Mucosa of descending colon (tissue), 3 donors: Measurements from ENCODE around the gene ALPK3. TPM values are rescaled to one million over a fixed set of nuclear protein-coding genes. Genes with fewer than 3 reads are reported as not detected.

Source experiments
- ATAC-seq: fragments of 200-7000 bp; cut with Tn5 transposase; one replicate; pipeline ENCODE4 v1.9.1; 2020; ENCODE audit warnings: mild to moderate bottlenecking, moderate library complexity
- DNase-seq, 3 donors: peaks; one replicate each; pipeline ENCODE4 v3.0.0-alpha.2; 2020
- H3K36me3 ChIP-seq: fragments of 200-600 bp; one replicate; pipeline ENCODE4 v1.8.0; 2021; ENCODE audit warnings: low read depth, mild to moderate bottlenecking
- H3K4me1 ChIP-seq: fragments of 200-600 bp; one replicate; pipeline ENCODE4 v1.8.0; 2021; ENCODE audit warnings: low read depth, mild to moderate bottlenecking
- H3K4me3 ChIP-seq: fragments of 200-600 bp; one replicate; pipeline ENCODE4 v1.8.0; 2021; ENCODE audit warnings: mild to moderate bottlenecking
- H3K9me3 ChIP-seq: fragments of 200-600 bp; one replicate; pipeline ENCODE4 v1.8.0; 2021; ENCODE audit warnings: mild to moderate bottlenecking
- intact Hi-C, 2 donors: fragments of 100-400 bp; cut with DNase I in 1 of 2; cut with micrococcal nuclease in 1 of 2; formaldehyde crosslinking; loops; one replicate each; pipeline versions ENCODE4 v1.11.0 to v1.11.1; 2022; cut with DNase I, micrococcal nuclease
- total RNA-seq, 3 donors: library from RNA; stranded (reverse); fragmentation: NEBNext Ultra II Directional in 2 of 3; extraction: Animal tissue kit (Norgen Biotek cat#: 25700) in 2 of 3; gene quantifications; one replicate each; pipeline versions ENCODE4 v1.2.1 to v1.2.4, GENCODE V29; 2021 to 2023
- TF ChIP-seq, protein P1 (sequence below): fragments of 200-600 bp; IDR thresholded peaks from one replicate; pipeline ENCODE4 v1.8.0; 2022; ENCODE audit warnings: antibody characterized with exemption, mild to moderate bottlenecking
- donor health status: DM: no; HTN: no; CAD: no; lungs with moderate emphysema.
- donor health status: DM: no; HTN: no; CAD: no.
- donor health status: DM: no; HTN: yes; CAD: no.

Gene ALPK3
- total RNA-seq, 3 donors from 2014 or later, result 1.3 to 15.3 (median 1.9) TPM

GRCh38 chr15:84785053-84785452 lies 32.1 kb upstream of the ALPK3 start:
- H3K4me3 ChIP-seq, result no peak overlapping the region
- H3K4me1 ChIP-seq, result no peaks in the 10 kb centered on the region
- intact Hi-C loops, result no loop called here
- peaks cover 9% of the 10 kb centered on the region for H3K36me3 ChIP-seq
- TF ChIP-seq, protein P1, sequence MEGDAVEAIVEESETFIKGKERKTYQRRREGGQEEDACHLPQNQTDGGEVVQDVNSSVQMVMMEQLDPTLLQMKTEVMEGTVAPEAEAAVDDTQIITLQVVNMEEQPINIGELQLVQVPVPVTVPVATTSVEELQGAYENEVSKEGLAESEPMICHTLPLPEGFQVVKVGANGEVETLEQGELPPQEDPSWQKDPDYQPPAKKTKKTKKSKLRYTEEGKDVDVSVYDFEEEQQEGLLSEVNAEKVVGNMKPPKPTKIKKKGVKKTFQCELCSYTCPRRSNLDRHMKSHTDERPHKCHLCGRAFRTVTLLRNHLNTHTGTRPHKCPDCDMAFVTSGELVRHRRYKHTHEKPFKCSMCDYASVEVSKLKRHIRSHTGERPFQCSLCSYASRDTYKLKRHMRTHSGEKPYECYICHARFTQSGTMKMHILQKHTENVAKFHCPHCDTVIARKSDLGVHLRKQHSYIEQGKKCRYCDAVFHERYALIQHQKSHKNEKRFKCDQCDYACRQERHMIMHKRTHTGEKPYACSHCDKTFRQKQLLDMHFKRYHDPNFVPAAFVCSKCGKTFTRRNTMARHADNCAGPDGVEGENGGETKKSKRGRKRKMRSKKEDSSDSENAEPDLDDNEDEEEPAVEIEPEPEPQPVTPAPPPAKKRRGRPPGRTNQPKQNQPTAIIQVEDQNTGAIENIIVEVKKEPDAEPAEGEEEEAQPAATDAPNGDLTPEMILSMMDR, result no peak
- no peak for DNase-seq
- H3K9me3 ChIP-seq, result no peaks in the 10 kb centered on the region
- ATAC-seq, result no peak

- H3K36me3 ChIP-seq, result peaks cover 9% of the 10 kb centered on the region
- ATAC-seq, result no peak
- intact Hi-C loops, result no loop called here
- H3K9me3 ChIP-seq, result no peaks in the 10 kb centered on the region
- H3K4me1 ChIP-seq, result no peaks in the 10 kb centered on the region
- TF ChIP-seq, protein P1, result no peak
- DNase-seq, result no peak
- H3K4me3 ChIP-seq, result no peak overlapping the region
These were observed 28.7 kb upstream of the ALPK3 start for GRCh38 chr15:84788500-84788899.

DNA sequence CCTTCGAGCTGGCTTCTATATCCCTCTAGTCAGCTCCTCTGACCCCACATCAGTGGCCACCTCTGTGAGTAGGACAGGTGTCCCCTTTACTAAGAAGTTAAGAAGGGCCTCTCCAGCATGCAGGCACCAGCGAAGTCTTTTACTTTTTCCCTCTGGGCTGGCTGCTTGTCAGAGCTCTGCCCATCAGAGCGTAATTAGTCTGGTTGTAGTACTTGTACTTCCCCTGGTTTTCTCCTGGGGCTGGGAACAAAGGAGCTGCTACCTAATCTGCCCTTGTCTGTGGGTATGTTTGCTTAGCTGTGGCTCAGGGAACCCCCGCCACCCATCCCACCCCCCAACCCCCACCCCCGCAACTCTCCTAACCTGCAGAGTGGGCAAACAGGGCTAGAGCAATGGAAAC lies 27.4 kb upstream of the ALPK3 start:
- DNase-seq (no peak), ATAC-seq (no peak)
- no peaks in the 10 kb centered on the region for H3K4me1 ChIP-seq
- TF ChIP-seq, protein P1, result no peak
- H3K9me3 ChIP-seq, result no peaks in the 10 kb centered on the region
- no peak overlapping the region for H3K4me3 ChIP-seq
- intact Hi-C loops, result no loop called here
- no peaks in the 10 kb centered on the region for H3K36me3 ChIP-seq

- ATAC-seq (no peak), DNase-seq (no peak)
- no peaks in the 10 kb centered on the region for H3K36me3 ChIP-seq
- TF ChIP-seq, protein P1, result no peak
- H3K4me1 ChIP-seq, result no peaks in the 10 kb centered on the region
- no peak overlapping the region for H3K4me3 ChIP-seq
- intact Hi-C loops, result no loop called here
- H3K9me3 ChIP-seq, result no peaks in the 10 kb centered on the region
These were observed 26.5 kb upstream of the ALPK3 start for GRCh38 chr15:84790676-84791075.

DNA sequence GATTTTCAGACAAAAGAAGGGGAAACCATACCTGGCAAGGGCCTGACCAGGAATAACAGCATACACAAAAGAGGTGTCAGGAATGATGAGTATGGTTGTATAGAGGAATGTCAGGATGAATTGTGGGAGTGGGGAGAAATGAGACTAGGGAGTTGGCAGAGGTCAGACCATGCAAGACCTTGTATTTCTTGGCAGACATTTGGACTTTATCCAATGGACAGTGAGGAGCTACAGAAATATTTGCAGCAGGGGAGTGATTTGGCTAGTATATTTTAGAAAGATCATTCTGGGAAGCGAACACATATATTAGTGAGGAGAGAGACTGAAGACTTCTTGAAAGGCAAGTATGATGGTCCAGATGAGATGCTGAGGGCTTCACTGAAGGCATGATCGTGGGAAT lies 25.4 kb upstream of the ALPK3 start:
- TF ChIP-seq, protein P1, result no peak
- H3K4me1 ChIP-seq, result no peaks in the 10 kb centered on the region
- no peaks in the 10 kb centered on the region for H3K9me3 ChIP-seq
- intact Hi-C loops, result no loop called here
- H3K36me3 ChIP-seq, result no peaks in the 10 kb centered on the region
- DNase-seq, result no peak
- H3K4me3 ChIP-seq, result no peak overlapping the region
- no peak for ATAC-seq
